Sigmoid colon (tissue), 3 donors: Measurements from ENCODE around the gene TNFAIP2.

Experiments
- CTCF ChIP-seq, 4 experiments: fragments of 450-650 bp in 3 of 4; fragments of 200-600 bp in 1 of 4; IDR thresholded peaks; one replicate each; pipeline ENCODE4 v1.5.1; 2016 to 2019; ENCODE audit warnings: antibody characterized with exemption in 4 of 4, mild to moderate bottlenecking in 3 of 4, moderate library complexity in 2 of 4
- POLR2A ChIP-seq, 2 donors: fragments of 450-650 bp; IDR thresholded peaks; one replicate each; pipeline ENCODE4 v1.6.1; 2016; ENCODE audit warnings: antibody characterized with exemption in 2 of 2, mild to moderate bottlenecking in 2 of 2, moderate library complexity in 2 of 2

GRCh38 chr14:103115845-103116572, 7.3 kb upstream of the TNFAIP2 start:
- TF ChIP-seq CTCF (IDR thresholded peaks at IDR 0.05) = no peak
- no peak for TF ChIP-seq POLR2A (IDR thresholded peaks at IDR 0.05)
